HG03342 (cell line): ENCODE results near the gene PRR16.

Source experiments
- ATAC-seq: cut with Tn5 transposase; IDR thresholded peaks from one replicate; pipeline ENCODE4 v1.9.1; 2021; ENCODE audit warnings: mild to moderate bottlenecking, moderate library complexity; ENCODE audit not compliant: unreplicated experiment

PRR16 gene

GRCh38 chr5:120461251-120461650 lies 2.8 kb upstream of the PRR16 start:
- ATAC-seq, result no peak

- ATAC-seq, result no peak
These were observed 957 bp upstream of the PRR16 start for GRCh38 chr5:120463006-120463680.

GRCh38 chr5:120464627-120465435 lies 731 bp downstream of the PRR16 start:
- ATAC-seq, result no peak

- no peak for ATAC-seq
These were observed 1.4 kb downstream of the PRR16 start for GRCh38 chr5:120465436-120465961.

- ATAC-seq, result no peak
These were observed 2.4 kb downstream of the PRR16 start for GRCh38 chr5:120466341-120467006.

GRCh38 chr5:120471971-120472370 lies 7.9 kb downstream of the PRR16 start:
- ATAC-seq, result no peak

GRCh38 chr5:120472911-120473310 lies 8.8 kb downstream of the PRR16 start:
- ATAC-seq, result no peak

- no peak for ATAC-seq
These were observed 9.2 kb downstream of the PRR16 start for GRCh38 chr5:120473332-120473731.

GRCh38 chr5:120476063-120476462 lies 12.0 kb downstream of the PRR16 start:
- no peak for ATAC-seq

GRCh38 chr5:120479066-120479465 lies 15.0 kb downstream of the PRR16 start:
- no peak for ATAC-seq

GRCh38 chr5:120499876-120500563 lies 35.9 kb downstream of the PRR16 start:
- no peak for ATAC-seq

- no peak for ATAC-seq
These were observed 38.4 kb downstream of the PRR16 start for GRCh38 chr5:120502531-120502930.

- ATAC-seq, result no peak
These were observed 39.2 kb downstream of the PRR16 start for GRCh38 chr5:120503341-120503740.

GRCh38 chr5:120504057-120504456 lies 40.0 kb downstream of the PRR16 start:
- ATAC-seq, result no peak

- no peak for ATAC-seq
These were observed 43.1 kb downstream of the PRR16 start for GRCh38 chr5:120507197-120507596.

GRCh38 chr5:120507800-120508463 lies 43.8 kb downstream of the PRR16 start:
- no peak for ATAC-seq

GRCh38 chr5:120509053-120509452 lies 45.0 kb downstream of the PRR16 start:
- no peak for ATAC-seq

- no peak for ATAC-seq
These were observed 46.1 kb downstream of the PRR16 start for GRCh38 chr5:120510098-120510637.

- no peak for ATAC-seq
These were observed 47.0 kb downstream of the PRR16 start for GRCh38 chr5:120510994-120511686.

GRCh38 chr5:120512068-120512467 lies 48.0 kb downstream of the PRR16 start:
- ATAC-seq, result no peak
